ENCODE data around the gene SERPINA4. TPM values are rescaled to one million over a fixed set of nuclear protein-coding genes. Genes with fewer than 3 reads are reported as not detected.
A peak's percentile ranks its signal among the peaks of the same experiment; 100 is the strongest.
"Not testable (repeated sequence)": the region's sequence is repeated elsewhere in the genome, so short reads cannot be mapped to it uniquely, and the experiment has no call there.

SERPINA4 gene
- polyA plus RNA-seq, 4 donors = 1.2 to 1.6 (median 1.4) TPM

GRCh38 chr14:94584591-94585280 lies 23.5 kb downstream of the SERPINA4 start:
- no peak for DNase-seq (ENCODE audit: low read depth in 4 of 4, low spot score in 3 of 4)

GRCh38 chr14:94586635-94587034 lies 25.4 kb downstream of the SERPINA4 start:
- DNase-seq (ENCODE audit: low read depth in 4 of 4, low spot score in 3 of 4) = no peak

GRCh38 chr14:94588311-94588710 lies 27.1 kb downstream of the SERPINA4 start:
- DNase-seq (ENCODE audit: low read depth in 4 of 4, low spot score in 3 of 4) = no peak

- DNase-seq (ENCODE audit: low read depth in 4 of 4, low spot score in 3 of 4) = no peak
These were observed 29.8 kb downstream of the SERPINA4 start for GRCh38 chr14:94591073-94591472.

GRCh38 chr14:94591871-94592270 lies 30.6 kb downstream of the SERPINA4 start:
- DNase-seq (ENCODE audit: low read depth in 4 of 4, low spot score in 3 of 4) = no peak

GRCh38 chr14:94592457-94592856 lies 31.2 kb downstream of the SERPINA4 start:
- DNase-seq (ENCODE audit: low read depth in 4 of 4, low spot score in 3 of 4) = no peak

GRCh38 chr14:94593376-94593748 lies 32.1 kb downstream of the SERPINA4 start:
- no peak for DNase-seq (ENCODE audit: low read depth in 4 of 4, low spot score in 3 of 4)

GRCh38 chr14:94593749-94594431 lies 32.6 kb downstream of the SERPINA4 start:
- no peak for DNase-seq (ENCODE audit: low read depth in 4 of 4, low spot score in 3 of 4)

- DNase-seq (ENCODE audit: low read depth in 4 of 4, low spot score in 3 of 4) = no peak
These were observed 33.2 kb downstream of the SERPINA4 start for GRCh38 chr14:94594441-94594840.

GRCh38 chr14:94595912-94596311 lies 34.7 kb downstream of the SERPINA4 start:
- DNase-seq (ENCODE audit: low read depth in 4 of 4, low spot score in 3 of 4) = no peak

- no peak for DNase-seq (ENCODE audit: low read depth in 4 of 4, low spot score in 3 of 4)
These were observed 35.1 kb downstream of the SERPINA4 start for GRCh38 chr14:94596361-94596760.

- no peak for DNase-seq (ENCODE audit: low read depth in 4 of 4, low spot score in 3 of 4)
These were observed 36.5 kb downstream of the SERPINA4 start for GRCh38 chr14:94597788-94598187.

- no peak for DNase-seq (ENCODE audit: low read depth in 4 of 4, low spot score in 3 of 4)
These were observed 37.2 kb downstream of the SERPINA4 start for GRCh38 chr14:94598506-94598815.

GRCh38 chr14:94598816-94599655 lies 37.8 kb downstream of the SERPINA4 start:
- peak in 1 of 4 donors; percentile 26 for DNase-seq (ENCODE audit: low read depth in 4 of 4, low spot score in 3 of 4)

- DNase-seq (ENCODE audit: low read depth in 4 of 4, low spot score in 3 of 4) = no peak
These were observed 38.4 kb downstream of the SERPINA4 start for GRCh38 chr14:94599656-94600004.

GRCh38 chr14:94600148-94600545 lies 38.9 kb downstream of the SERPINA4 start:
- no peak for DNase-seq (ENCODE audit: low read depth in 4 of 4, low spot score in 3 of 4)

GRCh38 chr14:94601884-94602391 lies 40.7 kb downstream of the SERPINA4 start:
- no peak for DNase-seq (ENCODE audit: low read depth in 4 of 4, low spot score in 3 of 4)

- DNase-seq (ENCODE audit: low read depth in 4 of 4, low spot score in 3 of 4) = no peak
These were observed 41.5 kb downstream of the SERPINA4 start for GRCh38 chr14:94602722-94603121.

- no peak for DNase-seq (ENCODE audit: low read depth in 4 of 4, low spot score in 3 of 4)
These were observed 44.1 kb downstream of the SERPINA4 start for GRCh38 chr14:94605361-94605760.

- not testable (repeated sequence) for DNase-seq (ENCODE audit: low read depth in 4 of 4, low spot score in 3 of 4)
These were observed 47.7 kb downstream of the SERPINA4 start for GRCh38 chr14:94608966-94609365.

- DNase-seq (ENCODE audit: low read depth in 4 of 4, low spot score in 3 of 4) = no peak
These were observed 49.9 kb downstream of the SERPINA4 start for GRCh38 chr14:94611179-94611578.

All from left renal pelvis (tissue), 4 donors.